ENCODE measurements around the gene FBN1.

The FBN1 gene

GRCh38 chr15:48645558-48646330 is at the start of gene FBN1:
TSS of gene FBN1 (minus strand) at chr15:48645709. CDS start at chr15:48644769, 940 bp downstream.
- peak; percentile 82 for DNase-seq (ENCODE audit: low spot score)

GRCh38 chr15:48693484-48693883 is 48.0 kb upstream of the FBN1 start:
- DNase-seq (ENCODE audit: low spot score), result no peak

- DNase-seq (ENCODE audit: low spot score), result no peak
These were observed 43.0 kb upstream of the FBN1 start for GRCh38 chr15:48688493-48688892.

GRCh38 chr15:48683991-48684765 is 38.7 kb upstream of the FBN1 start:
- no peak for DNase-seq (ENCODE audit: low spot score)

- DNase-seq (ENCODE audit: low spot score), result no peak
These were observed 37.6 kb upstream of the FBN1 start for GRCh38 chr15:48682942-48683651.

GRCh38 chr15:48681353-48681752 is 35.8 kb upstream of the FBN1 start:
- no peak for DNase-seq (ENCODE audit: low spot score)

- no peak for DNase-seq (ENCODE audit: low spot score)
These were observed 35.3 kb upstream of the FBN1 start for GRCh38 chr15:48680841-48681240.

GRCh38 chr15:48679952-48680351 is 34.4 kb upstream of the FBN1 start:
- no peak for DNase-seq (ENCODE audit: low spot score)

GRCh38 chr15:48678851-48679250 is 33.3 kb upstream of the FBN1 start:
- no peak for DNase-seq (ENCODE audit: low spot score)

- no peak for DNase-seq (ENCODE audit: low spot score)
These were observed 32.3 kb upstream of the FBN1 start for GRCh38 chr15:48677821-48678220.

- no peak for DNase-seq (ENCODE audit: low spot score)
These were observed 29.9 kb upstream of the FBN1 start for GRCh38 chr15:48675436-48675835.

- no peak for DNase-seq (ENCODE audit: low spot score)
These were observed 29.4 kb upstream of the FBN1 start for GRCh38 chr15:48674876-48675275.

- no peak for DNase-seq (ENCODE audit: low spot score)
These were observed 26.7 kb upstream of the FBN1 start for GRCh38 chr15:48672206-48672605.

- DNase-seq (ENCODE audit: low spot score), result no peak
These were observed 25.9 kb upstream of the FBN1 start for GRCh38 chr15:48671103-48672022.

- no peak for DNase-seq (ENCODE audit: low spot score)
These were observed 22.2 kb upstream of the FBN1 start for GRCh38 chr15:48667701-48668100.

GRCh38 chr15:48664436-48664835 is 18.9 kb upstream of the FBN1 start:
- no peak for DNase-seq (ENCODE audit: low spot score)

GRCh38 chr15:48657950-48658591 is 12.6 kb upstream of the FBN1 start:
- no peak for DNase-seq (ENCODE audit: low spot score)

- DNase-seq (ENCODE audit: low spot score), result no peak
These were observed 9.3 kb upstream of the FBN1 start for GRCh38 chr15:48654801-48655200.

GRCh38 chr15:48653913-48654670 is 8.6 kb upstream of the FBN1 start:
- DNase-seq (ENCODE audit: low spot score), result no peak

GRCh38 chr15:48653216-48653615 is 7.7 kb upstream of the FBN1 start:
- DNase-seq (ENCODE audit: low spot score), result no peak

Data from cerebellar cortex (tissue), 1 donor.